Measurements from ENCODE around the gene DMD.
"Not testable (repeated sequence)": the region's sequence is repeated elsewhere in the genome, so short reads cannot be mapped to it uniquely, and the experiment has no call there.

DMD gene

DNA sequence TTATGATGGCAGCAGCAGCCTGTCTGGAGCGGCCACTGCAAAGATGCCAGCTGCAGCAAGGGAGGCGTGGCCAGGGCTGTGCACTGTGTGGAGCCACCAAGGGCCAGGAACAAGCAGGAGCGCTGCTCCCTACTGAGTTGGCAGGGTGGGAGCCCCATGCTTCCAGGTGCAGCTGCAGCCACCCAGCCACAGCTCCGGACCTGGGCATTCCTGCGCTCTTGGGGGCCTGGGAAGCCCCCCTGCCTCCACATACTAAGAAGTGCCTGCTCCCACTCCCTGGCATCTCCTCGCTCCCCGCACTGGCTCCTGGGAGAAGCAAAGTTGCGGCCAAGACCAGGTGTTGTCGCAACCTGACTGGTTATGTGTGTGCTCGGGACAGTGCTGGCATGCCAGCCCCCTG is 619.8 kb downstream of the DMD start:
- DNase-seq = no peak

DNA sequence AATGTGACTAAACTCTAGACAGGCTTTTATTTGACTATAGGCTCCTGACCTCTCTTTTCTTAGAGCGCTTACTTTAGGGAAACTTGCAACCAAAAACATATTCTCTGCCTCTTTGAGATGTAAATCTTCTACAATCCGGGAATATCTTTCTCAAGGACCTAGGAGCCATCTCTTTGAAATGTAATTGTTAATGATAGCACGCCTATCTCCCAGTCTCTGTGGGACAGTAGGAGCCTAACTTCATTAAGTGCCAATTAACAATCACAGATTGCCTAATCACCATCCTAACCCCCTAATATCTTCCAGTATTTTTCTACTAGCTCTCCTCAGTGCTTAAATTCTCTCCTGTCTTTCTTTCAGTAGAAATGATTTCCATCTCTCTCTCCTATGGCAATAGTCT is 628.6 kb downstream of the DMD start:
- DNase-seq = no peak

DNA sequence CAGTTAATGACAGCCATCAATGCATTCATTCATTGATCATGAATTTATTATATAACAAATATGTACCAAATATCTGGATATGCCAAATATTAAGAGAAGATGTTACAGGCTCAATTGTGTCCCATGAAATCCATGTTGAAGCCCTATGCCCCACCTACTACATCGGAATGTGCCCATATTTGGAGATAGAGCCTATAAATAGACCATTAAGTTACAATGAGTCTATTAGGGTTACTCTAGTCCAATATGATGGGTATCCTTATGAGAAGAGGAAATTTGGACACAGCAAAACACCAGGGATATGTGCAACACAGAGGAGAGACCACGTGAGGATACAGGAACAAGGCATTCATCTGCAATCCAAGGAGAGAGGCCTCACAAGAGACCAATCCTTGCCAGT is 634.5 kb downstream of the DMD start:
- DNase-seq = no peak

DNA sequence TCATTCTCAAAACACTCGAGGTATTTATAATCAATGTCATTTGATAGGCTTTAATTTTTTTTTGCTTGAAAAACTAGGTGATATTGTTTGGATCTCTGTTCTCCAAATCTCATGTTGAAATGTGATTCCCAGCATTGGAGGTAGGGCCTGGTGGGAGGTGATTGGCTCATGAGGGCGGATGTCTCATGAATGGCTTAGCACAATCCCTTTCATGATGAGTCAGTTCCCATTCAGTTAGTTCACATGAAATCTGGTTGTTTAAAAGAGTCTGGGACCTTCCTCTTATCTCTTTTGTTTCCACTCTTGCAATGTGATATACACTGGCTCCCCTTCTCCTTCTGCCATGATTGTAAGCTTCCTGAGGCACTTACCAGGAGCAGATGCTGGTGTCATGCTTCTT is 638.7 kb downstream of the DMD start:
- DNase-seq = no peak

DNA sequence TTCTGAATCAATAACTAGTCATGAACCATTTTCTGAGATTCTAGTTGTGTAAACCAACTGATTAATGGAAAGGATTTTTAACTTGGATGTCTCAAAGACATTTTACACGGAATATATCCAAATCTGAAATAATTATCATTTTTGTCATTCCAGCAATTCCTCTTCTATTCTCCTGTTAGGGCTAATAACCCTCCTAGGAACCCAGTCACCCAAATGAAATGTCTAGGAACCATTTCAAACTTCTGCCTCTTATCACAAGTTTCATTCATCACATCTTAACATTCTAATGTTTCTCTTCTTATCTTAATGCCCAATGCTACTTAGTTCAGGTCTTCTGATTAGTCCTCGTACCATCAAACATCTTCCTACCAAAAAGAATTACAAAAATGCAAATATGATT is 639.8 kb downstream of the DMD start:
- no peak for DNase-seq

DNA sequence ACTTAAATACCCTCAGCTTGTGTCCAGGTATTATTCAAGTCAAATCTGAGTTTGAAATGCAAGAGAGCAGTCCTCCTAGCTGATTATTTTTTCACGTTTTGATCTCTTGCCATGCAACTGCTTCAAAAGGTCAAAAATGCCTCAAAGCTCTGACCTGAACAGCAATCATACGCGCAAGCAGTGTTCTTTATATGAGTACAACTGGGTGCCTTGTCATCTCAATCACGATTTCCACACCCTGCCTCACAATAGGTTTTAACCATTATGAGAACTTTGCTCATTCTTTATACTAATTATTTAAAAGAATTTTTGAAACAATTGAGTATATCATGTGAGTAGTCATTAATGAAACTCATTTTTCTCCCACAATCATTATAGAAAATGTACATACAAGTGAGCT is 649.1 kb downstream of the DMD start:
- DNase-seq = no peak

DNA sequence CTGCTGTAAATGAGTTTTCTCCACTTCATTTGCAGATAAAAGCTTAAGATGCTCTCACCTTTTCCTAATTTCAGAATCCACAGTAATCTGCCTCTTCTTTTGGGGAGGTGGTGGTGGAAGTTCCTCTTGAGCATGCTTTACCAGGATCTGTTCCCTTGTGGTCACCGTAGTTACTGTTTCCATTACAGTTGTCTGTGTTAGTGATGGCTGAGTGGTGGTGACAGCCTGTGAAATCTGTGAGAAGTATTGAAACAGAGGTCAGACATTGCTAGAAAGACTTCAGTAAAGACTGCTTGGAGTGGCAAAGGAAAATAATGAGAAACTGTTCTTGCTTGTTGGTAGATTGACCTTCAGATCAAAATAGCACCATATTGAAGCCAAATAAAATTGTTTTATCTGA is 666.2 kb downstream of the DMD start:
- no peak for DNase-seq

DNA sequence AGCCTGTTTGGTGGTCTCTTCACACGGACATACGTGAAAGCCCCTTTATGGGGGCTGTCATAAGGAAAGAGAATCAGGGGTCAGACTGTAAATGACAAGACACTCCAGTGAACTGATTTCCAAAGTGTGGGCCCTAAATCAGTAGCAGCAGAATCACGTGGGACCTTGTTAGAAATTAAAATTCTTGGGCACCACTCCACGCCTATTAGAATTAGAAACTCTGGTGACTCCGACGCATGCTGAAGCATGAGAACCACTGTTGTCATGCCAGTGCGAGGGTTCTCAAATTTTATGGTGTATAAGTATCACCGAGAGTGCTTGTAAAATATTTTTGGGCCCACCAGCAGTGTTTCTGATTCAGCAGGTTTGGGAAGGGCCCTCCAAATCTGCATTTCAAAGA is 672.8 kb downstream of the DMD start:
- DNase-seq = no peak

DNA sequence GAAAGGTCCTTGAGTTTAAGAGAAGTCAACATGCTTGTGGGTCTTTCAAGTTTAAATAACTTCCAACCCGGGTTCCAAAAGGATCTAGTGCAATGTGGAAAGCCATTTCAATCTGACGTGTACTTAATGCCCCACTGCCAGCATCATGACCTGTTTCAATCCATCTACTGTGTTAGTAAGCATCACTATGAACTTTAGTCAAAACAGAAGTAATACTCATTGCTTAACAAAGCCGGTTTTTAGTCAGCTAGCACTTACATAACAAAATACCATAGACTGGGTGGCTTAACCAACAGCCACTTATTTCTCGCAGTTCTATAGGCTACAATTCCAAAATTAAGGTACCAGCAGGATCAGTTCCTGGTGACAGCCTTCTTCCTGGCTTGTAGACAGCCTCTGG is 677.5 kb downstream of the DMD start:
- no peak for DNase-seq

DNA sequence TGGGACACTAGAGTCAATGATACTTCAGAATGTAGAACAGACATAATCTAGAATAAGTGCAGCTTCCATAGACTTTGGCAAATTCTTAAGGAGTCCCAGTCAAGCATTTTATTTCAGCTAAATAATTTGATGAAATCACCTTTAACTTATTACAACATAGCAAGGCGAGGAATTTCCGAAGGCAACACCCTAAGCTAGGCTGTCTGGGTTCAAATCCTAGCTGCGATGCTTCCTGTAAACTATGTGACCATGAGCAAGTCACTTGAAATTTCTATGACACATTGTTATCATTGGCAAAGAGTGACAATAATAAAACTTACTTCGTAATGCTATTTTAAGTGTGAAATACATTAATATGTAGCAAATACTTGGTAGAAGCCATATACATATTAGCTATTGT is 679.1 kb downstream of the DMD start:
- no peak for DNase-seq

DNA sequence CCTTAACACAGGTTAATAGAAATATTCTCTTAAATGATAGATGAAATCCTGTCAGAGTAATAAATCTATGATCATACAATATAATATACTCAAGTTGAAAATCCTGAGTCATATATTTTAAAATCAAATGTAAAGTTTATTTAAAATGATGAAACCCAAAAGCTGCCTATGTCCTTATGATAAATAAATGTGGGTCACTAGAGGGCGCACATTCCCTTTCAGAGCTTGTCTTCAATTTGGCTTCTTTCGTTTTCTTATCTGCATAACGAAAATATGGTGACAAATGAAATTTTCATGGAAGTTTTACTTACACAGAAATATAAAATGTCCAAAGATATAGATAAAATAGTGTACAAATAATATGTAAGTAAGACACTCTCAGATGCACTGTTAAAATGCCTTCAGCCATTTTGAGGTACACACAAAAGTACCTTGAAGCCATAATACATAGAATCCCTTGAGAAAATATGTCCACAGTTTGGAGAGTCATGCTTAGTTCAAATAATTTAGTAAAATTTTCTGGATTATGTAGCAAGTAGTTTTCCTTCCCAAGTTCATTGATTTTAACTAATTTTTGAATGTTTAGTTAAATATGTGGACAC is 680.4 kb downstream of the DMD start:
- DNase-seq = no peak

DNA sequence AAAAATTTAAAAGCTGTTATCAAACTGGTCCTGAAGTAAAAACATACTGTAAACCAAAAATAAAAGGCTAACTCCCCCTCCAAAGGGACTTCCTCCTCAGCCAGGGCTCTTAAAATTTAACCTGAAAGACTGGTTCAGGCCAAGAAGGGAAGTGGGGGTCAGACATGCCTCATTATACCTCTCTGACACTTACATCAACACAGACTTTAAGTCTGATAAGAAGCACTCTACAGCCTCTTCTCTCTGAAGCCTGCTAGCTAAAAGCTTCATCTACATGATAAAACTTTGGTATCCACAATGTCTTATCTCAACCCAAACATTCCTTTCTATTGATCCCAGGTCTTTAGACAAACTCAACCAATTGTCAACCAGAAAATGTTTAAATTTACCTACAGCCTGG is 682.9 kb downstream of the DMD start:
- DNase-seq = not testable (repeated sequence)

DNA sequence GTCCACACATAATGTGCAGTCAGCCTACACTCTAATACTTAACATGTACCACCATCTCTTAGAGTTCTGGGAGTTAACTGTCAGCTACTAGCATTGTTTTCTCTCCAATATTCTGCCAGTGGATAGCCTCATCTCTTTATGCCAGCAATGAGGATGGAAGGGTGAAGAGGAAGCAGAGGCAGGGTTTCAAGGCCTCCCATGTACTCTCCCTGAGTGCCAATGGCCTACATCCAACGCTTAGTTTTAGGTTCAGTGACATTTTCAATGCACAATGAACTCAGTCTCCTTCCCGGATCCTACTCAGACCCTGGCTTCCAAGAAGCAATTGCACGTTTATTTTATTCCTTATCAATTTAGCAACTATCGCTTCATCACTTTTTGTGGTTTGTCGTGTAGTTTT is 686.1 kb downstream of the DMD start:
- DNase-seq = no peak

DNA sequence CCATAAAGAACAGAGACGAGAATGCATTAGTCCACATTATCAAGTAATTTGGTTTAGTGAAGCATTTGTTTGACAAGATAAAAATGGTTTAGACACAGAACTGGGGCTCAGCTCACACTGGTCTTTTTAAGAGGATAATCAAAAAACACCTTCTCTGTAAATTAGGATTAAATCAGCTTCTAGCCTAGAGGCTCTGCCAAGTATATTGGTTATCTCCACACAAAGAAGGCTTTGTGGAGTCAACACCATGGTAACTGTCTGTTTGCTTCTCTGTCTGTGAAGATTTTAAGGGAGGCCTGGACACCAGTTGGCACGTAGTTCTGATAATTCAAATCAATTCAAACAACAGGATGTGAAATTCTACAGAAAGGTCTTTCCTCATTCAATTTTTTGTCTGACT is 687.0 kb downstream of the DMD start:
- no peak for DNase-seq

DNA sequence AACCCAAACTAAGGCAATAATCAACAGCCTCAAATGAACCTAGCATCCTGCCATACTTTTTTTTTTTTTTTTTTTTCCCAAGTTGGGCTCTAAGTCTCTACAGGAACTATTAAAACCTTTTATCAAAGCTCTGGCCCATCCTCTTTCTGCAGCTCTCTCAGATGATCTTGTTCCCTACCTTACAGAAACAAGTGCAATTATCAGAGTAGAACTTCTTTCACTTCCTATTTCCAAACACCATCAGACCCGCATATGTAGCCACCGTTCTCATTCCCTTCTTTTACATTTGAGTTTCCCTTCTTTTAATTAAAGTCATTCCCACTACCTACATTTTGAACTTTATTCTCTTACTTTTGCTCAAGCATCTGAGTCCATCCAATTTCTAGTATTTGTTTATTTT is 690.6 kb downstream of the DMD start:
- DNase-seq = no peak

DNA sequence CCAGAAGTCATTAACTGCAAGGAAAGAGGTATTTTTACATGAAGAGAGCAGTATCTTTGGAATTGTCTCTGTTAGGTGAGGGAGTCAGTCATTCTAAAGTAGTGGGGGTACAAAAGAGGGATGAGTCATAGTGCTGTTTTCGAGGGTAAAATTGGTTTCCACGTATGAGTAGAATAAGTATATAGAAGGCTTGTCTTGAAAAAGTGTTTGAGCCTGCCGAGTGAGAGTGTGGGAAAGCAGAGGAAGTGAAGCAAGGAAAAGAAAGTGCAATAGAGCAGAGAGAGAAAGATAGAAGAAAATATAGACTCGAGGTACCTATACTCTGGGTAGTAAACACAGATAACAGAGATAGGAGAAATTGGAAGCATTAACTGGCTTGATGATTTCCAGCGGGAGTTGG is 696.4 kb downstream of the DMD start:
- DNase-seq = no peak

DNA sequence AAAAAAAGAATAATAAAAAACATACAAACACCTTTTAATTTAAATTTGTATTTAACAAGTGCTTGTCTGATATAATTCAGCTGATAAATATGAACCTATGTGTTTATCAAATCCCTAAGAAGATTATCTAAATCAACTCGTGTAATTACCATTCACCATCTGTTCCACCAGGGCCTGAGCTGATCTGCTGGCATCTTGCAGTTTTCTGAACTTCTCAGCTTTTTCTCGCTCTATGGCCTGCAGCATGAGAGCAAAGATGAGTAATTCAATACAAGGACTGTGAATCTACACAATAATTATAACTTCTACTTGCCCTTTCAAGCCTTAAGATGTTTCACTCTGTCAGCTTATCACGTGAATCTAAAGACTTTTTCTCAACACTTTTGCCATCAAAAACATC is 709.7 kb downstream of the DMD start:
- no peak for DNase-seq

DNA sequence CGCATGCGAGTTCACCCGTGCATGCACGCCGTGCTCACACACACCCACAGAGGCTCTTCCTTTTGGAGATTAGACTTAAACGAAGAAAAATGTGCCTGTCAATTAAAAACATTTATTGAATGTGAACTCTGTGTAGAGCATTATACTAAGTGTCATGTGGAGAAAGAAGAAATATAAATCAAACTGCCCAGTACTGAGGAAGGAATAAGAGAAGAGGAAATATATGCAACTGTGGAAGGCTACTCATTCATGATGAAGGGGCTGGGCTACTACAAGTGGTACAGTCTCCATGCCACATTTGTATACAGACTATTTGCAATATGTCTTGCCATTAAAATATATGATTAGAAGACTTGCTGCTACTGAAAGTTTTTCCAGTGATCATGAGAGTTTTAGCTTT is 714.7 kb downstream of the DMD start:
- DNase-seq = no peak

DNA sequence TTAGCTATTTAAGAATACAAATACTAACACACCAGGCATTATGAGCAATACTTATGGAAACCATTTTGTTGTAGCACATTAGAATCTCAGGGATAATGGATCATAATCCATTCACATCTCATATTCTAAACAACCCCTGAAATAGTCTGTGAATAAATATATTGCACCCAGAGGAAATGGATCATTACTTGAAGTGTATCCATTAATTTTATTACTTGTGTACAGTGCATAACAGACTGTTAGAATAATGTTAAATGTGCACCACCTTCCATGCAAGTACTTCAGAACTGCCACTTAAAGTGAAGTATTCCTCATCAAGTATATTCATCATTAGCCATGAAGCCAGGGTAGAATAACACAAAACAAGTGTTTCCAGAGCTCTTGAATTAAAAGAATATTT is 715.5 kb downstream of the DMD start:
- no peak for DNase-seq

DNA sequence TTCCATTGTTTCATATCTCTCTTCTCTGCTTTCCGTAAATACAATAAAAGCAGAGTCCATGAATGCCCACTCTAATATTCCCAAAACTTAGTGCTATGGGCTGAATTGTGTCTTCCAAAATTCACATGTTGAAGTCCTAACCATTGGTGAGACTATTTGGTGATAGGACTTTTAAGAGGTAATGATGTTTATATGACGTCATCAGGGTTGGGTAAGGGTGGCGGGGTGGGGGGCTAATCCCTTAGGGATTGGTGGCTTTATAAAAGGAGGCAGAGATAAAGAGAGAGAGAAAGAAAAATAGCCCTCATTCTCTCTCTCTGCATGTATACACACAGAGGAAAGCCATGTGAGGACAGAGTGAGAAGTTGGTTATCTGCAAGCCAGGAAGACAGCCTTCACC is 722.2 kb downstream of the DMD start:
- no peak for DNase-seq

DNA sequence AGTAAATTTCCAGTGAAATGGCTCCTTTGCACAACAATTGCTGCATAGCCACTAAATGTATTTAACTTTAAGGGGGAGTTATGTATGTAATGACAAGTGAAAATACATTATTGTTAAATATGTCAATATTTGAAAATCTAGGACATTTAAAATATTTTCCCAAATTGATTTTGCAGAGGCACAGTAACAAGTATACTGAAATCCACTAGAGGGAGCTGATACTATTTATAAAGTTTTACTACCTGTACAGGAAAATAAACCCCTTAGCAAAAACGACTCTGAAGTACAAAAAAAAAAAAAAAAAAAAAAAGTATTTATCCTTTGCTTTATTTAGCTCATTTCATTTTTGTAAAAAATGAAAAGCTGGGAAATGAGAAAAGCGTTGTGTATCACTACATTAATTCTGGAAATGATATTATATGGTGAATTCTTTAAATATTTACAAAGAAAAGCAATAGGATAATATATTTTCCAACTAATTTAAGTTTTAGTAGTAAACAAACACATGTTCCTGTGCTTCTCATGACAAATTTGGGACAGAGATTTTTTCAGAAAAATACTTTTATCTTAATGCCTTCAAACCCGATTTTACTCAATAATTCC is 727.7 kb downstream of the DMD start:
- no peak for DNase-seq

DNA sequence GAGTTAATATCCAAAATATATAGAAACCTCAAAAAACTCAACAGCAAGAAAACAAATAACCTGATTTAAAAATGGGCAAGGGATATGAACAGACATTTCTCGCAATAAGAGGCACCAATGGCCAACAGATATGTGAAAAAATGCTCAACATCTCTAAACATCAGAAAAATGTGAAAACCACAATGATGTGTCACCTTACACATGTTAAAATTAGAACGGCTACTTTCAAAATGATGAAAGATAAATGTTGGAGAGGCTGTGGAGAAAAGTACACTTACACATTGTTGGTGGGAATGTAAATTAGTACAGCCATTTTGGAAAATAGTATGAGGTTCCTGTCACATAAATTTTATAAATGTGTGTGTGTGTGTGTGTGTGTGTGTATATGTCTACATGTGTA is 731.3 kb downstream of the DMD start:
- no peak for DNase-seq

DNA sequence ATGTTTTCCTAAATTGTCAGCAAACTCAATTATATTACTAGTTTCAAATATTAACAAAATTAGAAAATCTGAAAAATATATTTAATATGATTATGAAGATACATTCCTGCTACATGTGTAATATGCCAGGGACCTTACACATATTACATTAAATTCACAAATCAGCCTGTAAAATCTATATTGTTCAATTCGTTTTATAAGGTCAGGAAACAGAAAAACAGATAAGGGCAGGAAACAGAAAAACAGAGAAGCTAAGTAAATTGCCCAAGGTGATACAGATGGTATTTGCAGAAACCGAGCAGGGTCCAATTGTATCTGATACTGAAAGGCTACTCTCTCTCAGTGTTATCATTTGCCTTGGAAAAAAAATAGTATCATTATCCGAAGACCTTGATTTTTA is 739.0 kb downstream of the DMD start:
- no peak for DNase-seq

DNA sequence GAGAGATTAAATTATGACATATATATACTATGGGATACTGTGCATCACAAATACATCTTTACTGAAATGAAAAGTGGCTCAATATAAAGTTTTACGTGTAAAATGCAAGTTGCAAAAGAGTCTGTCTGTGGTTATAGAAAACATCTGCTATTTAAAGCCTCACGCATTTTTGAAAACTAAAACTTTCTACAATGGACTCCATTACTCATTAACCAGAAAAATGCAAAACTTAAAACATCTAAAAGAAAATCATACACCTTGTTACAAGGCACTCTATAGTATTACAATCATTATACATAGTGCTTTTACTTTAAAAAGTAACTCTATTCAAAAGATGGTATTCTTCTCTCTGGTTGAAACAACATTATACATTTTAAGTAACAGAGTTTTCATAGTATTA is 755.6 kb downstream of the DMD start:
- no peak for DNase-seq

DNA sequence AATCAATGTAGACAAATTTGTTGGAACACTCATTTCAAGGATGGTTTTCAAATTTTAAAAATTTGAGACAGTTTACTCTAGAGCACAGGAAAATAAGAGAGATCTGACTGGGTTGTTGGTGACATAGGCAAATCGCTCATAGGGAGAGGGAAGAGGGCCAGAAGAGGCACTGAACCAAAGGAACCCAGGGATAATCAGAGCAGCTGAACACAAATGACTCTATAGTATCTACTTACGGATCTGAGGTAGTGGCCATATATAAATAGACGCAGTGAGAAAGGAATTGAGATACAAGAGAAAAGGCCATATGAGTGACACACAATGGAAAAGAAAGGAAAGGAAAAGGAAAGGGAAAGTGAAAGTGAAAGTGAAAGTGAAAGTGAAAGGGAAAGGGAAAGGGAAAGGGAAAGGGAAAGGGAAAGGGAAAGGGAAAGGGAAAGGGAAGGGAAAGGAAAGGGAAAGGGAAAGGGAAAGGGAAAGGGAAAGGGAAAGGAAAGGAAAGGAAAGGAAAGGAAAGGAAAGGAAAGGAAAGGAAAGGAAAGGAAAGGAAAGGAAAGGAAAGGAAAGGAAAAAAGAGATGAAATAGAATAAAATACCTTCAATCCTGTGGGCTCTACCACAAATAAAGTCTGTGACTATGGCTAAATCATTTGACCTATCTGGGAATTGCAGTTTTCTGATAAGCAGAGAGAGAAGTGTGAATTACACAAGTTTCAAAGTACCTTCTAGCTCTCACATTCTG is 759.2 kb downstream of the DMD start:
- DNase-seq = no peak

Data from activated CD4-positive, alpha-beta T cell treated with anti-CD3 and anti-CD28 coated beads, Interleukin-2, amount 50 U/mL, for 4 hours (primary cell).